Peyer's patch (tissue), 4 donors: ENCODE measurements around the gene MED6. TPM values are rescaled to one million over a fixed set of nuclear protein-coding genes. Genes with fewer than 3 reads are reported as not detected.

Source experiments
- DNase-seq, 3 donors: peaks; one replicate each; pipeline ENCODE4 v3.0.0-alpha.2; 2017 to 2019
- H3K27ac ChIP-seq, 4 donors: fragments of 200-600 bp; sonication (generic); one replicate each; pipeline ENCODE4 v1.5.1; 2016 to 2019
- H3K27me3 ChIP-seq, 2 donors: fragments of 200-600 bp; sonication (generic); one replicate each; pipeline ENCODE4 v1.5.1; 2019
- H3K36me3 ChIP-seq, 3 donors: fragments of 200-600 bp; sonication (generic); one replicate each; pipeline ENCODE4 v1.5.1; 2016 to 2019
- H3K4me1 ChIP-seq, 4 donors: fragments of 200-600 bp; sonication (generic); one replicate each; pipeline ENCODE4 v1.5.1; 2016 to 2019
- H3K4me3 ChIP-seq, 4 donors: fragments of 200-600 bp; sonication (generic); 1 replicate in 3 of 4; 2 replicates in 1 of 4; pipeline ENCODE4 v1.5.1; 2016 to 2019; ENCODE audit warnings: mild to moderate bottlenecking in 1 of 4
- H3K9me3 ChIP-seq, 4 donors: fragments of 200-600 bp; sonication (generic); one replicate each; pipeline ENCODE4 v1.5.1; 2016 to 2019; ENCODE audit warnings: mild to moderate bottlenecking in 1 of 4
- POLR2A ChIP-seq, 2 donors: fragments of 450-650 bp; IDR thresholded peaks; one replicate each; pipeline ENCODE4 v1.5.1; 2017; ENCODE audit warnings: antibody characterized with exemption in 2 of 2, mild to moderate bottlenecking in 2 of 2, moderate library complexity in 2 of 2
- total RNA-seq, 4 donors: library from RNA; depleted of rRNA; stranded (reverse); fragments of >200 nt; gene quantifications; one replicate each; pipeline ENCODE4 v1.1.0, GENCODE V29; 2016
- TF ChIP-seq, protein P1 (sequence below), 6 experiments: fragments of 450-650 bp in 4 of 6; fragments of 200-600 bp in 2 of 6; sonication (generic) in 1 of 6; IDR thresholded peaks; one replicate each; pipeline ENCODE4 v1.5.1; 2017 to 2019; ENCODE audit warnings: antibody characterized with exemption in 6 of 6, mild to moderate bottlenecking in 3 of 6, moderate library complexity in 1 of 6

Gene MED6
- total RNA-seq, 4 donors from 2014 or later, result 26.0 to 42.1 (median 28.1) TPM

DNA sequence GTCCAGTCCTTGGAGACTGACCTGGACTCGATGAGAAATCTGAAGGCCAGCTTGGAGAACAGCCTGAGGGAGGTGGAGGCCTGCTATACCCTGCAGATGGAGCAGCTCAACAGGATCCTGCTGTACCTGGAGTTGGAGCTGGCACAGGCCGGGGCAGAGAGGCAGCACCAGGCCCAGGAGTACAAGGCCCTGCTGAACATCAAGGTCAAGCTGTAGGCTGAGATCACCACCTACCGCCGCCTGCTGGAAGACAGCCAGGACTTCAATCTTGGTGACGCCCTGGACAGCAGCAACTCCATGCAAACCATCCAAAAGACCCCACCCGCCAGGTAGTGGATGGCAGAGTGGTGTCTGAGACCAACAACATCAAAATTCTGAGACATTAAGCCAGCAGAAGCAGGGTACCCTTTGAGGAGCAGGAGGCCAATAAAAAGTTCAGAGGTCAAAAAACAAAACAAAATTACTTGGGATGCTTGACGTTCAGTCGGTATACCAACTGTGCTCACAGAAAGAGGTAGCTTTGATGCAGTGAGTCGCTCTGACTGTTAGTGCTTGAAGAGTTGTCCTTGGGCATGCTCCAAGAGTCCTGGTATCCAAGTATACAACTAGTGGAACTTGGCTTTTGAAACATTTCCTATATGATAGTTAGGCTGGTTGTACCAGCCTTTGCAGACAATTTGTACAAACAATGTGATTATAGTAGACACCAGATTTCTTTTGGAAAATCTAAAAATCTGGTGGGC is 4.8 kb downstream of the MED6 start:
- no peaks in the 10 kb centered on the region for H3K9me3 ChIP-seq
- TF ChIP-seq, protein P1, sequence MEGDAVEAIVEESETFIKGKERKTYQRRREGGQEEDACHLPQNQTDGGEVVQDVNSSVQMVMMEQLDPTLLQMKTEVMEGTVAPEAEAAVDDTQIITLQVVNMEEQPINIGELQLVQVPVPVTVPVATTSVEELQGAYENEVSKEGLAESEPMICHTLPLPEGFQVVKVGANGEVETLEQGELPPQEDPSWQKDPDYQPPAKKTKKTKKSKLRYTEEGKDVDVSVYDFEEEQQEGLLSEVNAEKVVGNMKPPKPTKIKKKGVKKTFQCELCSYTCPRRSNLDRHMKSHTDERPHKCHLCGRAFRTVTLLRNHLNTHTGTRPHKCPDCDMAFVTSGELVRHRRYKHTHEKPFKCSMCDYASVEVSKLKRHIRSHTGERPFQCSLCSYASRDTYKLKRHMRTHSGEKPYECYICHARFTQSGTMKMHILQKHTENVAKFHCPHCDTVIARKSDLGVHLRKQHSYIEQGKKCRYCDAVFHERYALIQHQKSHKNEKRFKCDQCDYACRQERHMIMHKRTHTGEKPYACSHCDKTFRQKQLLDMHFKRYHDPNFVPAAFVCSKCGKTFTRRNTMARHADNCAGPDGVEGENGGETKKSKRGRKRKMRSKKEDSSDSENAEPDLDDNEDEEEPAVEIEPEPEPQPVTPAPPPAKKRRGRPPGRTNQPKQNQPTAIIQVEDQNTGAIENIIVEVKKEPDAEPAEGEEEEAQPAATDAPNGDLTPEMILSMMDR (IDR thresholded peaks at IDR 0.05), result no peak
- TF ChIP-seq POLR2A (IDR thresholded peaks at IDR 0.05), result no peak
- H3K4me3 ChIP-seq, result no peak overlapping the region
- no peak for DNase-seq
- H3K27me3 ChIP-seq, result no peaks in the 10 kb centered on the region
- peaks cover 0 to 10% (median 8%) of the 10 kb centered on the region in 4 donors for H3K4me1 ChIP-seq
- H3K36me3 ChIP-seq, result peaks cover 0 to 67% (median 0%) of the 10 kb centered on the region in 3 donors
- H3K27ac ChIP-seq, result no peak overlapping the region

DNA sequence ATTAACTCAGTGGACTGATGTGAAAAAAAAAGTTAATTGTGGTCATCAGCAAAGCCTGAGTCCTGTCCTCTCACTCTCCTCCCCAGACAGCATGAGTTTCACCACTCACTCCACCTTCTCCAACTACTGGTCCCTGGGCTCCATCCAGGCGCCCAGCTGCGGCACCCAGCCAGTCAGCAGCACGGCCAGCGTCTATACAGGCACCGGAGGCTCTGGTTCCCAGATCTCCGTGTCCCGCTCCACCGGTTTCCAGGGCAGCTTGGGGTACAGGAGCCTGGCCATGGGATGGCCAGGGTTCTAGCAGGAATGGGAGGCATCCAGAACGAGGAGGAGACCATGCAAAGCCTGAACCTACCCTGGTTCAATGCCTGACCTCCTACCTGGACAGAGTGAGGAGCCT is 6.0 kb downstream of the MED6 start:
- Histone ChIP-seq H3K4me3 (no peak overlapping the region), H3K27ac (no peak overlapping the region), H3K27me3 (no peaks in the 10 kb centered on the region), H3K4me1 (peaks cover 0 to 5% (median 4%) of the 10 kb centered on the region in 4 donors), H3K9me3 (no peaks in the 10 kb centered on the region), H3K36me3 (peaks cover 0 to 75% (median 0%) of the 10 kb centered on the region in 3 donors)
- no peak for TF ChIP-seq POLR2A (IDR thresholded peaks at IDR 0.05)
- TF ChIP-seq, protein P1 (IDR thresholded peaks at IDR 0.05), result no peak
- DNase-seq, result no peak

GRCh38 chr14:70585231-70585630 is 15.2 kb downstream of the MED6 start:
- H3K4me3 ChIP-seq, result no peak overlapping the region
- no peak for DNase-seq

DNA sequence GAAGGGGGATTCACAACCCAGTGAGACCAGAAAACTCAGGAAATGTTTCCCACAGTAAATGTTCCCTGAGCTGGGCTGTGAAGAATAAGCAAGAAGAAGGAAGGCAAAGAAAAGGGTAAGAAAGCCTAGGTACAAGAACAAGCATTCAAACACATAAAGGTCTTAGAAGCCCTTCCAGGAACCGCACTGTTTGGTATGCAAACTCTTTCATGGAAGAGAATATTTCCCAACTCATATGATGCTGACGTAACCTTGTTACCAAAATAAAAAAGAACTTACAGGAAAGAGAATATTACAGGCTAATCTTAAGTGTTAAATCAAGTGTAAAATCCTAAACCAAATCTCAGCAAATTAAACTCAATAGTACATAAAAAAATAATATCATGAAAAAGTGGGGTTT is 23.6 kb downstream of the MED6 start:
- peaks cover 0 to 29% (median 0%) of the 10 kb centered on the region in 3 donors for H3K36me3 ChIP-seq
- H3K9me3 ChIP-seq, result no peaks in the 10 kb centered on the region
- no peaks in the 10 kb centered on the region for H3K27me3 ChIP-seq
- H3K4me3 ChIP-seq, result no peak overlapping the region
- TF ChIP-seq, protein P1 (IDR thresholded peaks at IDR 0.05), result no peak
- no peak for TF ChIP-seq POLR2A (IDR thresholded peaks at IDR 0.05)
- no peaks in the 10 kb centered on the region for H3K4me1 ChIP-seq
- no peak overlapping the region for H3K27ac ChIP-seq
- DNase-seq, result no peak

More at GRCh38 chr14:70585231-70585630, 15.2 kb downstream of the MED6 start:
- Histone ChIP-seq H3K9me3 (no peaks in the 10 kb centered on the region), H3K4me1 (no peaks in the 10 kb centered on the region), H3K27me3 (no peaks in the 10 kb centered on the region), H3K27ac (no peak overlapping the region), H3K36me3 (peaks cover 0 to 95% (median 0%) of the 10 kb centered on the region in 3 donors)
- no peak for TF ChIP-seq POLR2A (IDR thresholded peaks at IDR 0.05)
- TF ChIP-seq, protein P1 (IDR thresholded peaks at IDR 0.05), result peak in 1 of 6 experiments; percentile 4

- DNase-seq, result no peak
- Histone ChIP-seq H3K9me3 (no peaks in the 10 kb centered on the region), H3K27ac (no peak overlapping the region), H3K36me3 (peaks cover 0 to 4% (median 0%) of the 10 kb centered on the region in 3 donors), H3K27me3 (no peaks in the 10 kb centered on the region), H3K4me1 (no peaks in the 10 kb centered on the region), H3K4me3 (no peak overlapping the region)
- TF ChIP-seq, protein P1 (IDR thresholded peaks at IDR 0.05), result no peak
- no peak for TF ChIP-seq POLR2A (IDR thresholded peaks at IDR 0.05)
Observed at GRCh38 chr14:70573050-70573449, 27.4 kb downstream of the MED6 start.
